Measurements from ENCODE around the gene P2RY1. TPM values are rescaled to one million over a fixed set of nuclear protein-coding genes. Genes with fewer than 3 reads are reported as not detected.
"Not testable (repeated sequence)": the region's sequence is repeated elsewhere in the genome, so short reads cannot be mapped to it uniquely, and the experiment has no call there.

Gene P2RY1
- total RNA-seq, 1 experiment from 2014 or later = under 0.01 TPM

- Histone ChIP-seq H3K36me3 (no peaks in the 10 kb centered on the region), H3K4me3 (no peak overlapping the region)
Observed at GRCh38 chr3:152828075-152828840, 6.7 kb upstream of the P2RY1 start.

GRCh38 chr3:152830245-152830644, 4.7 kb upstream of the P2RY1 start:
- no peak for DNase-seq (ENCODE audit: low read depth in 1 of 2, low spot score in 2 of 2)
- H3K27ac ChIP-seq = no peak overlapping the region
- H3K4me3 ChIP-seq = no peak overlapping the region
- no peaks in the 10 kb centered on the region for H3K9me3 ChIP-seq (replicated peaks)
- peaks cover 9% of the 10 kb centered on the region for H3K4me1 ChIP-seq (replicated peaks)
- no peaks in the 10 kb centered on the region for H3K36me3 ChIP-seq
- H3K27me3 ChIP-seq (replicated peaks) = peaks cover 21% of the 10 kb centered on the region

More at GRCh38 chr3:152828075-152828840, 6.7 kb upstream of the P2RY1 start:
- Histone ChIP-seq H3K4me1 (replicated peaks) (no peaks in the 10 kb centered on the region), H3K9me3 (replicated peaks) (no peaks in the 10 kb centered on the region), H3K27ac (no peak overlapping the region), H3K27me3 (replicated peaks) (peaks cover 4% of the 10 kb centered on the region)
- no peak for DNase-seq (ENCODE audit: low read depth in 1 of 2, low spot score in 2 of 2)

- Histone ChIP-seq H3K27me3 (replicated peaks) (peaks cover 30% of the 10 kb centered on the region), H3K4me1 (replicated peaks) (peaks cover 15% of the 10 kb centered on the region), H3K9me3 (replicated peaks) (no peaks in the 10 kb centered on the region), H3K36me3 (no peaks in the 10 kb centered on the region), H3K4me3 (no peak overlapping the region), H3K27ac (no peak overlapping the region)
- no peak for DNase-seq (ENCODE audit: low read depth in 1 of 2, low spot score in 2 of 2)
Observed at GRCh38 chr3:152832046-152832445, 2.9 kb upstream of the P2RY1 start.

GRCh38 chr3:152833089-152833488, 1.8 kb upstream of the P2RY1 start:
- H3K27ac ChIP-seq = no peak overlapping the region
- no peak for DNase-seq (ENCODE audit: low read depth in 1 of 2, low spot score in 2 of 2)
- H3K9me3 ChIP-seq (replicated peaks) = no peaks in the 10 kb centered on the region
- peaks cover 30% of the 10 kb centered on the region for H3K27me3 ChIP-seq (replicated peaks)
- no peak overlapping the region for H3K4me3 ChIP-seq
- H3K4me1 ChIP-seq (replicated peaks) = peaks cover 15% of the 10 kb centered on the region
- no peaks in the 10 kb centered on the region for H3K36me3 ChIP-seq

- peaks cover 15% of the 10 kb centered on the region for H3K4me1 ChIP-seq (replicated peaks)
- no peaks in the 10 kb centered on the region for H3K36me3 ChIP-seq
- peak overlapping the region; percentile 37 for H3K4me3 ChIP-seq
- no peak for DNase-seq (ENCODE audit: low read depth in 1 of 2, low spot score in 2 of 2)
- H3K9me3 ChIP-seq (replicated peaks) = no peaks in the 10 kb centered on the region
- peaks cover 30% of the 10 kb centered on the region for H3K27me3 ChIP-seq (replicated peaks)
- H3K27ac ChIP-seq = no peak overlapping the region
Observed at GRCh38 chr3:152834191-152834775, 648 bp upstream of the P2RY1 start.

GRCh38 chr3:152835601-152836102, 721 bp downstream of the P2RY1 start:
- Histone ChIP-seq H3K4me1 (replicated peaks) (peaks cover 15% of the 10 kb centered on the region), H3K27me3 (replicated peaks) (peaks cover 30% of the 10 kb centered on the region), H3K27ac (no peak overlapping the region), H3K36me3 (no peaks in the 10 kb centered on the region), H3K4me3 (peak overlapping the region; percentile 37), H3K9me3 (replicated peaks) (no peaks in the 10 kb centered on the region)
- DNase-seq (ENCODE audit: low read depth in 1 of 2, low spot score in 2 of 2) = no peak

GRCh38 chr3:152836269-152836668, 1.3 kb downstream of the P2RY1 start:
- no peaks in the 10 kb centered on the region for H3K36me3 ChIP-seq
- H3K27me3 ChIP-seq (replicated peaks) = peaks cover 30% of the 10 kb centered on the region
- H3K4me1 ChIP-seq (replicated peaks) = peaks cover 15% of the 10 kb centered on the region
- H3K4me3 ChIP-seq = no peak overlapping the region
- no peak for DNase-seq (ENCODE audit: low read depth in 1 of 2, low spot score in 2 of 2)
- no peak overlapping the region for H3K27ac ChIP-seq
- no peaks in the 10 kb centered on the region for H3K9me3 ChIP-seq (replicated peaks)

- no peak for DNase-seq (ENCODE audit: low read depth in 1 of 2, low spot score in 2 of 2)
- Histone ChIP-seq H3K4me3 (no peak overlapping the region), H3K27me3 (replicated peaks) (peaks cover 17% of the 10 kb centered on the region)
Observed at GRCh38 chr3:152839511-152839910, 4.6 kb downstream of the P2RY1 start.

GRCh38 chr3:152841131-152841530, 6.2 kb downstream of the P2RY1 start:
- Histone ChIP-seq H3K4me1 (replicated peaks) (no peaks in the 10 kb centered on the region), H3K27me3 (replicated peaks) (peaks cover under 1% of the 10 kb centered on the region; the same call in 1 of the 2 replicates), H3K4me3 (no peak overlapping the region), H3K36me3 (no peaks in the 10 kb centered on the region), H3K27ac (no peak overlapping the region), H3K9me3 (replicated peaks) (no peaks in the 10 kb centered on the region)
- DNase-seq (ENCODE audit: low read depth in 1 of 2, low spot score in 2 of 2) = no peak

More at GRCh38 chr3:152839511-152839910, 4.6 kb downstream of the P2RY1 start:
- Histone ChIP-seq H3K4me1 (replicated peaks) (peaks cover 14% of the 10 kb centered on the region), H3K36me3 (no peaks in the 10 kb centered on the region), H3K27ac (no peak overlapping the region), H3K9me3 (replicated peaks) (no peaks in the 10 kb centered on the region)

- Histone ChIP-seq H3K4me3 (no peak overlapping the region), H3K36me3 (no peaks in the 10 kb centered on the region), H3K27ac (no peak overlapping the region), H3K4me1 (replicated peaks) (no peaks in the 10 kb centered on the region), H3K9me3 (replicated peaks) (no peaks in the 10 kb centered on the region), H3K27me3 (replicated peaks) (no peaks in the 10 kb centered on the region; the same call in 1 of the 2 replicates)
- no peak for DNase-seq (ENCODE audit: low read depth in 1 of 2, low spot score in 2 of 2)
Observed at GRCh38 chr3:152842413-152842812, 7.5 kb downstream of the P2RY1 start.

GRCh38 chr3:152843955-152844354, 9.0 kb downstream of the P2RY1 start:
- H3K4me1 ChIP-seq (replicated peaks) = no peaks in the 10 kb centered on the region
- no peaks in the 10 kb centered on the region; the same call in 1 of the 2 replicates for H3K27me3 ChIP-seq (replicated peaks)
- H3K9me3 ChIP-seq (replicated peaks) = no peaks in the 10 kb centered on the region
- no peak for DNase-seq (ENCODE audit: low read depth in 1 of 2, low spot score in 2 of 2)
- H3K36me3 ChIP-seq = no peaks in the 10 kb centered on the region
- no peak overlapping the region for H3K4me3 ChIP-seq
- H3K27ac ChIP-seq = no peak overlapping the region

- not testable (repeated sequence) for DNase-seq (ENCODE audit: low read depth in 1 of 2, low spot score in 2 of 2); H3K4me3 ChIP-seq; H3K4me1 ChIP-seq (replicated peaks); H3K36me3 ChIP-seq; H3K9me3 ChIP-seq (replicated peaks); H3K27ac ChIP-seq; H3K27me3 ChIP-seq (replicated peaks)
Observed at GRCh38 chr3:152846572-152847202, 11.8 kb downstream of the P2RY1 start.

- not testable (repeated sequence) for H3K4me3 ChIP-seq; DNase-seq (ENCODE audit: low read depth in 1 of 2, low spot score in 2 of 2); H3K36me3 ChIP-seq; H3K27me3 ChIP-seq (replicated peaks); H3K27ac ChIP-seq; H3K9me3 ChIP-seq (replicated peaks); H3K4me1 ChIP-seq (replicated peaks)
Observed at GRCh38 chr3:152847599-152847998, 12.7 kb downstream of the P2RY1 start.

- no peaks in the 10 kb centered on the region for H3K9me3 ChIP-seq (replicated peaks)
- H3K4me3 ChIP-seq = no peak overlapping the region
- no peaks in the 10 kb centered on the region for H3K27me3 ChIP-seq (replicated peaks)
- no peak for DNase-seq (ENCODE audit: low read depth in 1 of 2, low spot score in 2 of 2)
- no peak overlapping the region for H3K27ac ChIP-seq
- no peaks in the 10 kb centered on the region for H3K4me1 ChIP-seq (replicated peaks)
- no peaks in the 10 kb centered on the region for H3K36me3 ChIP-seq
Observed at GRCh38 chr3:152849996-152850578, 15.2 kb downstream of the P2RY1 start.

Data from SJSA1 (cell line).